HUES64 (cell line): ENCODE data around the gene TRAF3IP1.

Source experiments
- H3K27ac ChIP-seq: 2 replicates; pipeline ENCODE4 v1.7.0; 2013; ENCODE audit warnings: low read depth, low read length, inconsistent platforms
- H3K27me3 ChIP-seq: 2 replicates; pipeline ENCODE4 v1.6.1; 2013; ENCODE audit warnings: mild to moderate bottlenecking, low read length; ENCODE audit not compliant: insufficient read depth
- H3K36me3 ChIP-seq: 2 replicates; pipeline ENCODE4 v1.6.1; 2013; ENCODE audit warnings: mild to moderate bottlenecking, low read length; ENCODE audit not compliant: insufficient read depth
- H3K4me1 ChIP-seq: 2 replicates; pipeline ENCODE4 v1.6.1; 2013; ENCODE audit warnings: mild to moderate bottlenecking, low read length, moderate library complexity; ENCODE audit not compliant: insufficient read depth
- H3K4me3 ChIP-seq: 2 replicates; pipeline ENCODE4 v1.5.1; 2013; ENCODE audit warnings: mild to moderate bottlenecking, low read length, moderate library complexity
- H3K9ac ChIP-seq: 2 replicates; pipeline ENCODE4 v1.6.1; 2013; ENCODE audit warnings: mild to moderate bottlenecking, low read depth, low read length
- H3K9me3 ChIP-seq: 2 replicates; pipeline ENCODE4 v1.6.1; 2013; ENCODE audit warnings: low read depth, low read length; ENCODE audit not compliant: insufficient read depth
- WGBS: fragments of 150-250, 120-280 bp; methylation state at CpG from one replicate; pipeline ENCODE4 v1.1.7; 2013; ENCODE audit warnings: missing lambda C conversion rate; 5-methylcytosine and 5-hydroxymethylcytosine counted together

Gene TRAF3IP1

GRCh38 chr2:238446371-238446770 lies 126.1 kb downstream of the TRAF3IP1 start:
- Histone ChIP-seq H3K4me3 (no peak overlapping the region), H3K36me3 (peaks cover 80% of the 10 kb centered on the region), H3K9me3 (no peaks in the 10 kb centered on the region), H3K9ac (no peak overlapping the region), H3K27ac (no peak overlapping the region), H3K27me3 (no peaks in the 10 kb centered on the region), H3K4me1 (no peaks in the 10 kb centered on the region)
- WGBS, result 96% methylated on average over 8 of the region's 8 CpGs

DNA sequence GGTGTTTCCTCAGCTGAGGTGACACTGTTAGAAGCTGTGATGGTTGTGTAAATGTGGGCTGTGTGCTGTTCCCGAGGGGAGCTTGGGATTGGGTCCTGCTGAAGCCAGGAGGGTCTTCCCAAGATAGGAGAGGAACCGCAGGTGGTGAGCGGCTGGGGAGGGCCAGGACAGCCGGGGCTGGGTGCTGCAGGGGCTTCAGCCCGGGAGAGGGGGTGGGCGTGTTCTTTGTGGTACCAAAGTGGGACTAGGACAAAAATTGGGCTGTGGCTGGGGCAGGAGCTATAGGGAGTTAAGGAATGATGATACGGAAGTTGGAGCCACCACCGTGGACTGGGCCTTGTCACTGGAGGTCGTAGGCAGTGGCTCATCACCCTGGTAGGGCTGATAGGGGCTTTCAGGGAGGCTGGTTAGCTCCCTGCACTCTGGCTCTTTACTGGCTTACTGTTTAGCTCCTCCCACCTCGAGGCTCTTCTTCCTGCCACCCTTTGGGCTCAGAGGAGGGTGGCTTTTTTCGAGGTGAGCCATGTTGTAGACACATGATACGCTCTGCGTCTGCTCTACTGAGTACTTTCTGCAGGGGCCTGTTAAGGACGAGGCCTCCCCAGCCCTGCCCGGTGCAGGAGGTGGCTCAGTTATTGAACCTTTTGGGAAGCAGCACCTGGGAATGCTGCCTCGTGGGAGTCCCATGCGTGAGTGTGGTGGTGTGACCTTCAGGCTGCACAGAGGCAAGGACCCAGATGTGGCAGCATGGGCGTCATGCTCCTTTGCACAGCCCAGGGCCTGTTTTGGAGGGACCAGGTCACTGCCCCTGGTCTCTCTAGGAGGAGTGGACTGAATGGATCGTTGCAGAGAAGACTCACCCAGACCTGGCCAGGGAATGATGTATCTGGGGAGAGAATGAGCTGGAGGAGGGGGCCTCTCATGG lies 128.0 kb downstream of the TRAF3IP1 start:
- 92% methylated on average over 19 of the region's 19 CpGs for WGBS
- H3K27ac ChIP-seq, result no peak overlapping the region
- H3K4me3 ChIP-seq, result no peak overlapping the region
- no peaks in the 10 kb centered on the region for H3K4me1 ChIP-seq
- no peak overlapping the region for H3K9ac ChIP-seq
- no peaks in the 10 kb centered on the region for H3K27me3 ChIP-seq
- H3K36me3 ChIP-seq, result peaks cover 89% of the 10 kb centered on the region
- no peaks in the 10 kb centered on the region for H3K9me3 ChIP-seq

DNA sequence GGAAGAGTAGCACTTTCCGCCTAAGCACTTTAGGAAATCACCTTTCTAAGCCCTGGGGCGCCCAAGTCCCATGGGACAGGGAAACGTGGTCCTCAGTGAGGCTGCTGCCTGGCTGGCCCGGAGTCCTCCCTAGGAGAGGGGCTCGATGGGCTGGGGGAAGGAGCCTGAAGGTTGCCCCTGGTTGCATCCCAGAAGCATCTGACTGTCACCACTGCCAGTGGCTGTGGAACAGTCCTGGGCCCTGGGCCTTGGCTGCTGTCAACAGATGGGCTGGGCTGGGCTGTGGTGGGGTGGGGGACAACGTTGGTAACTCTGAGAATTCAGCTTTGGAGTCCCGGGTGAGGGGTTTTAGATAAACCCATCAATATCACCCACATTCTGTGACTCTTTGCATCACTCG lies 128.9 kb downstream of the TRAF3IP1 start:
- H3K4me1 ChIP-seq, result no peaks in the 10 kb centered on the region
- no peak overlapping the region for H3K9ac ChIP-seq
- 95% methylated on average over 5 of the region's 8 CpGs for WGBS
- no peaks in the 10 kb centered on the region for H3K9me3 ChIP-seq
- peaks cover 85% of the 10 kb centered on the region for H3K36me3 ChIP-seq
- H3K4me3 ChIP-seq, result no peak overlapping the region
- H3K27me3 ChIP-seq, result no peaks in the 10 kb centered on the region
- no peak overlapping the region for H3K27ac ChIP-seq

DNA sequence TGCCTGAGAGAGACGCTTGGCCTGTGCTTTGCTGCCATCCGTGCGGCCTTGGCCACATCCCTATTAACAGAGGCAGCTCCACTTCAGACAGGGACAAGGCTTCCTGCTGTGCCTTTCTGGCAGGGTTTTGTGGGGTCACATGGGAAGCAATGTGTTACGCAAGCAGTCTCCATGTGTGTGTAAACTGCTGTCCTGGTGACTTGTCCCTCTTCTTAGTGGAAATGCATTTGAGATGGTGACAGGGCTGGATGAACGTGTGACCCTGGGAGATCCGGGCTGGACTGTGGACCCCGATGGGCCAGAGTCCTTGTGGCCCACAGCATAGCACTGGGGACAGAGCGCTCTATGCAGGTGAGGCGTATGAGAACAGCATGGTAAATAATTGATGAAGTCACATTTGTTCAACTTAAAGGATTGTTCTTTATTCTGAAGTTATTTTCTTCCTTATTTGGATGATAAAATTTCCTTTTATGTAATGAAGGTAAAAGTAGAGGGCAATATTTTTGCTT lies 129.6 kb downstream of the TRAF3IP1 start:
- H3K9me3 ChIP-seq, result no peaks in the 10 kb centered on the region
- H3K4me3 ChIP-seq, result no peak overlapping the region
- peaks cover 78% of the 10 kb centered on the region for H3K36me3 ChIP-seq
- H3K27ac ChIP-seq, result no peak overlapping the region
- no peaks in the 10 kb centered on the region for H3K4me1 ChIP-seq
- WGBS, result 94% methylated on average over 9 of the region's 9 CpGs
- H3K9ac ChIP-seq, result no peak overlapping the region
- no peaks in the 10 kb centered on the region for H3K27me3 ChIP-seq

DNA sequence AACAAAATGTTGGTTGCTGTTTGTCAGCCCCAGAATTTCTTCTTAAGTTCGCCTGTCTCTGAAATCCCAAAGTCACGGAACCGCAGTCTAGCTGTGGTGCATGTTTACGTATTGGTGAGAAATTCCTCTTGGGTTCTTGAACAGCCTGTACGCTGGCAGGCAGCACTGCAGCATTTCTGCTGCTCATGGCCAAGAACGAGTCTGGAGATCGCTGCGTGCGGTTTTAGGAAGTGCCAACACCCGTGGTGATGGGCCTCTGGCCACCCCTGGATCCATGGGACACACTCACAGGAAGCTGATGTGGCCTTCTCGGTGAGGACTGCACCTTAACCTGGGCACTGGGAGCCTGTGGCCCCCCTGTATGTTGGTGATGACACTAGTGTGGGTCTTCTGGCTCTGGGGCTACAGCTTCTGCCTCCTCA lies 130.1 kb downstream of the TRAF3IP1 start:
- Histone ChIP-seq H3K27me3 (no peaks in the 10 kb centered on the region), H3K36me3 (peaks cover 73% of the 10 kb centered on the region), H3K27ac (no peak overlapping the region), H3K4me3 (no peak overlapping the region), H3K9me3 (no peaks in the 10 kb centered on the region), H3K9ac (no peak overlapping the region), H3K4me1 (no peaks in the 10 kb centered on the region)
- 96% methylated on average over 11 of the region's 11 CpGs for WGBS
